K562 (cell line): ENCODE data around the gene SCP2.

Experiments used
- BACH1 ChIP-seq: fragments of 200-800 bp; sonication (Bioruptor generic); IDR thresholded peaks from 2 replicates; pipeline ENCODE4 v1.6.1; 2016; ENCODE audit warnings: missing genetic modification characterization, missing compliant biosample characterization
- CBX8 ChIP-seq: fragments of 200-600 bp; sonication (generic); IDR thresholded peaks from 2 replicates; pipeline ENCODE4 v1.6.1; 2012; ENCODE audit warnings: borderline replicate concordance, mixed run types, low read depth, mild to moderate bottlenecking, moderate library complexity, mixed read lengths, low read length, control low read depth, inconsistent platforms; ENCODE audit not compliant: poor library complexity, severe bottlenecking; ENCODE audit errors: extremely low read depth
- FOXK2 ChIP-seq, 2 experiments: fragments of 450-650 bp; IDR thresholded peaks in 1 of 2; conservative IDR thresholded peaks in 1 of 2; 2 replicates each; pipeline ENCODE4 v1.6.1; 2016; ENCODE audit warnings: low read depth in 2 of 2, mild to moderate bottlenecking in 1 of 2
- MTF1 ChIP-seq: fragments of 250-450 bp; sonication (Bioruptor Pico); IDR thresholded peaks from 2 replicates; pipeline ENCODE4 v1.9.0; 2021; ENCODE audit warnings: moderate library complexity, mild to moderate bottlenecking, inconsistent platforms, borderline replicate concordance
- POLR2A ChIP-seq: fragments of 450-650 bp; conservative IDR thresholded peaks from 2 replicates; pipeline ENCODE4 v1.6.1; 2016
- PTTG1 ChIP-seq: fragments of 450-650 bp; IDR thresholded peaks from 2 replicates; pipeline ENCODE4 v1.6.1; 2016; ENCODE audit warnings: low read depth, mild to moderate bottlenecking, missing genetic modification characterization, missing compliant biosample characterization
- TBP ChIP-seq: optimal IDR thresholded peaks from 2 replicates; pipeline ENCODE3; 2011; ENCODE audit warnings: low read depth, low read length, improper control_type of control experiment
- TF ChIP-seq, protein P1 (sequence below), 3 experiments: IDR thresholded peaks in 2 of 3; conservative IDR thresholded peaks in 1 of 3; 2 replicates each; pipeline ENCODE4 v1.5.1; 2011 to 2012; ENCODE audit warnings: low read length in 3 of 3, mild to moderate bottlenecking in 3 of 3, control low read depth in 2 of 3, improper control_type of control experiment in 1 of 3, inconsistent platforms in 1 of 3, low read depth in 1 of 3, mixed read lengths in 1 of 3, moderate library complexity in 1 of 3; ENCODE audit not compliant: insufficient read depth in 2 of 3
- TF ChIP-seq, protein P2 (sequence below), 2 experiments: fragments of 450-650 bp in 1 of 2; IDR thresholded peaks; 2 replicates each; pipeline ENCODE4 v1.6.1; 2011 to 2017; ENCODE audit warnings: low read depth in 2 of 2, antibody characterized with exemption in 1 of 2, borderline replicate concordance in 1 of 2, low read length in 1 of 2, mild to moderate bottlenecking in 1 of 2, mixed read lengths in 1 of 2; ENCODE audit not compliant: control insufficient read depth in 1 of 2

DNA sequence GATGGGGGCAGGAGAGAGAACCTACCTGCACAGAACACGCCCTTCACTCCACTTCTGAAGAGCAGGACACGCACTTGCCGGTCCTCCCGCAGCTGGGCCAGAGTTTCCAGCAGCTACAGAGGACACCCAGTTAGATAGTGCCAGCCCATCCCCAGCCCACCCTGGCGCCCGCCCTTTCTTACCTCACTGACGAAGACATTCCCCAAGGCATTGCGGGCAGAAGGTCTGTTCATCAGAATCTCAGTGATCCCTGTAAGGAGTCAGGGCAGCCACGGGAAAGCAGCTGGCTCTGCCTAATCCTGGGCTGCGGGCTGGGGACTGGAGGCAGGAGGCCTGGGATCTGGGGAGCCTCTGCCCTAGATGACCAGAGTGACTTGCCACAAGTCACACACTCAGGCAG, 15.5 kb upstream of the SCP2 start:
- TF ChIP-seq MTF1 (no peak), PTTG1 (tag) (no peak), POLR2A (no peak), TBP (no peak), FOXK2 (conservative IDR thresholded peaks at IDR 0.05 in 1 of 2, IDR thresholded peaks at IDR 0.05 in 1 of 2; ENCODE audit: low read depth in 2 of 2) (no peak), BACH1 (tag) (no peak), CBX8 (no peak)
- TF ChIP-seq, protein P1, sequence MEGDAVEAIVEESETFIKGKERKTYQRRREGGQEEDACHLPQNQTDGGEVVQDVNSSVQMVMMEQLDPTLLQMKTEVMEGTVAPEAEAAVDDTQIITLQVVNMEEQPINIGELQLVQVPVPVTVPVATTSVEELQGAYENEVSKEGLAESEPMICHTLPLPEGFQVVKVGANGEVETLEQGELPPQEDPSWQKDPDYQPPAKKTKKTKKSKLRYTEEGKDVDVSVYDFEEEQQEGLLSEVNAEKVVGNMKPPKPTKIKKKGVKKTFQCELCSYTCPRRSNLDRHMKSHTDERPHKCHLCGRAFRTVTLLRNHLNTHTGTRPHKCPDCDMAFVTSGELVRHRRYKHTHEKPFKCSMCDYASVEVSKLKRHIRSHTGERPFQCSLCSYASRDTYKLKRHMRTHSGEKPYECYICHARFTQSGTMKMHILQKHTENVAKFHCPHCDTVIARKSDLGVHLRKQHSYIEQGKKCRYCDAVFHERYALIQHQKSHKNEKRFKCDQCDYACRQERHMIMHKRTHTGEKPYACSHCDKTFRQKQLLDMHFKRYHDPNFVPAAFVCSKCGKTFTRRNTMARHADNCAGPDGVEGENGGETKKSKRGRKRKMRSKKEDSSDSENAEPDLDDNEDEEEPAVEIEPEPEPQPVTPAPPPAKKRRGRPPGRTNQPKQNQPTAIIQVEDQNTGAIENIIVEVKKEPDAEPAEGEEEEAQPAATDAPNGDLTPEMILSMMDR (IDR thresholded peaks at IDR 0.05 in 2 of 3, conservative IDR thresholded peaks at IDR 0.05 in 1 of 3; ENCODE audit: insufficient read depth in 2 of 3, low read depth in 1 of 3, low read length in 3 of 3) = no peak
- TF ChIP-seq, protein P2, sequence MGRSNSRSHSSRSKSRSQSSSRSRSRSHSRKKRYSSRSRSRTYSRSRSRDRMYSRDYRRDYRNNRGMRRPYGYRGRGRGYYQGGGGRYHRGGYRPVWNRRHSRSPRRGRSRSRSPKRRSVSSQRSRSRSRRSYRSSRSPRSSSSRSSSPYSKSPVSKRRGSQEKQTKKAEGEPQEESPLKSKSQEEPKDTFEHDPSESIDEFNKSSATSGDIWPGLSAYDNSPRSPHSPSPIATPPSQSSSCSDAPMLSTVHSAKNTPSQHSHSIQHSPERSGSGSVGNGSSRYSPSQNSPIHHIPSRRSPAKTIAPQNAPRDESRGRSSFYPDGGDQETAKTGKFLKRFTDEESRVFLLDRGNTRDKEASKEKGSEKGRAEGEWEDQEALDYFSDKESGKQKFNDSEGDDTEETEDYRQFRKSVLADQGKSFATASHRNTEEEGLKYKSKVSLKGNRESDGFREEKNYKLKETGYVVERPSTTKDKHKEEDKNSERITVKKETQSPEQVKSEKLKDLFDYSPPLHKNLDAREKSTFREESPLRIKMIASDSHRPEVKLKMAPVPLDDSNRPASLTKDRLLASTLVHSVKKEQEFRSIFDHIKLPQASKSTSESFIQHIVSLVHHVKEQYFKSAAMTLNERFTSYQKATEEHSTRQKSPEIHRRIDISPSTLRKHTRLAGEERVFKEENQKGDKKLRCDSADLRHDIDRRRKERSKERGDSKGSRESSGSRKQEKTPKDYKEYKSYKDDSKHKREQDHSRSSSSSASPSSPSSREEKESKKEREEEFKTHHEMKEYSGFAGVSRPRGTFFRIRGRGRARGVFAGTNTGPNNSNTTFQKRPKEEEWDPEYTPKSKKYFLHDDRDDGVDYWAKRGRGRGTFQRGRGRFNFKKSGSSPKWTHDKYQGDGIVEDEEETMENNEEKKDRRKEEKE (IDR thresholded peaks at IDR 0.05; ENCODE audit: borderline replicate concordance in 1 of 2, control insufficient read depth in 1 of 2, low read depth in 2 of 2, low read length in 1 of 2) = no peak
